Pancreas (tissue), 10 donors: Measurements from ENCODE around the gene PALLD. TPM values are rescaled to one million over a fixed set of nuclear protein-coding genes. Genes with fewer than 3 reads are reported as not detected.
A peak's percentile ranks its signal among the peaks of the same experiment; 100 is the strongest.

Experiments used
- ATAC-seq, 4 donors: fragments of 200-7000 bp; cut with Tn5 transposase; one replicate each; pipeline versions ENCODE4 v1.8.0 to v1.9.1; 2020; ENCODE audit warnings: mild to moderate bottlenecking in 4 of 4, moderate library complexity in 4 of 4
- DNase-seq, 6 donors: peaks; one replicate each; pipeline ENCODE4 v3.0.0-alpha.2; 2020
- FAIRE-seq: peaks from 2 replicates; lab custom pipeline; 2012; peaks lifted over from hg19 to GRCh38; lab: Jason Lieb, UNC
- H3K27ac ChIP-seq, 4 donors: fragments of 200-600 bp; sonication (generic); 1 replicate in 3 of 4; 2 replicates in 1 of 4; pipeline versions ENCODE4 v1.5.0 to v1.8.0; 2020
- H3K27me3 ChIP-seq, 4 donors: fragments of 200-600 bp; one replicate each; pipeline ENCODE4 v1.8.0; 2021
- H3K36me3 ChIP-seq, 3 donors: fragments of 200-600 bp; sonication (generic) in 1 of 3; one replicate each; pipeline versions ENCODE4 v1.5.0 to v1.8.0; 2020 to 2021
- H3K4me1 ChIP-seq, 3 donors: fragments of 200-600 bp; one replicate each; pipeline ENCODE4 v1.8.0; 2021
- H3K4me3 ChIP-seq, 4 donors: fragments of 200-600 bp; sonication (generic) in 2 of 4; one replicate each; pipeline versions ENCODE4 v1.5.0 to v1.8.0; 2020 to 2021
- H3K9me3 ChIP-seq, 4 donors: fragments of 200-600 bp; one replicate each; pipeline ENCODE4 v1.8.0; 2021
- WGBS, 2 donors: extraction: QIAGEN DNeasy Blood & Tissue Kit; methylation state at CpG; one replicate each; pipeline ENCODE4 v1.1.7; 2013; 5-methylcytosine and 5-hydroxymethylcytosine counted together
- intact Hi-C, 3 donors: fragments of 100-400 bp; cut with DNase I; formaldehyde crosslinking; loops; one replicate each; pipeline versions ENCODE4 v1.11.1 to v1.14.2; 2022
- polyA plus RNA-seq, 2 donors: library from polyadenylated mRNA; stranded (reverse); fragments of 200-250 nt; gene quantifications; one replicate each; pipeline ENCODE4 v1.2.3, GENCODE V29; 2013
- total RNA-seq, 6 donors: library from RNA; stranded (reverse); fragmentation: NEBNext Ultra II Directional in 4 of 6; extraction: Animal tissue kit (Norgen Biotek cat#: 25700) in 4 of 6; gene quantifications; one replicate each; pipeline versions ENCODE4 v1.2.1 to v1.2.4, GENCODE V29; 2021 to 2023
- TF ChIP-seq, protein P1 (sequence below), 4 donors: fragments of 200-600 bp; sonication (generic) in 3 of 4; IDR thresholded peaks; one replicate each; pipeline versions ENCODE4 v1.5.0 to v1.8.0; 2021; ENCODE audit warnings: antibody characterized with exemption in 4 of 4
- donor health status: healthy with polysubstance abuse.
- donor health status: DM: no; HTN: no; CAD: no; lungs with moderate emphysema.
- donor health status: DM: no; HTN: no; CAD: no.
- donor health status: control.
- donor health status: control.
- donor health status: Bipolar disorder and iron deficiency.
- donor health status: DM: yes; HTN: yes; CAD: no.
- donor health status: DM: no; HTN: no; CAD: no.
- donor health status: DM: no; HTN: no; CAD: no.
- donor health status: DM: yes; HTN: yes; CAD: no.

The PALLD gene
- total and polyA plus RNA-seq, 8 donors, result 4.4 to 44.2 (median 14.1) TPM

DNA sequence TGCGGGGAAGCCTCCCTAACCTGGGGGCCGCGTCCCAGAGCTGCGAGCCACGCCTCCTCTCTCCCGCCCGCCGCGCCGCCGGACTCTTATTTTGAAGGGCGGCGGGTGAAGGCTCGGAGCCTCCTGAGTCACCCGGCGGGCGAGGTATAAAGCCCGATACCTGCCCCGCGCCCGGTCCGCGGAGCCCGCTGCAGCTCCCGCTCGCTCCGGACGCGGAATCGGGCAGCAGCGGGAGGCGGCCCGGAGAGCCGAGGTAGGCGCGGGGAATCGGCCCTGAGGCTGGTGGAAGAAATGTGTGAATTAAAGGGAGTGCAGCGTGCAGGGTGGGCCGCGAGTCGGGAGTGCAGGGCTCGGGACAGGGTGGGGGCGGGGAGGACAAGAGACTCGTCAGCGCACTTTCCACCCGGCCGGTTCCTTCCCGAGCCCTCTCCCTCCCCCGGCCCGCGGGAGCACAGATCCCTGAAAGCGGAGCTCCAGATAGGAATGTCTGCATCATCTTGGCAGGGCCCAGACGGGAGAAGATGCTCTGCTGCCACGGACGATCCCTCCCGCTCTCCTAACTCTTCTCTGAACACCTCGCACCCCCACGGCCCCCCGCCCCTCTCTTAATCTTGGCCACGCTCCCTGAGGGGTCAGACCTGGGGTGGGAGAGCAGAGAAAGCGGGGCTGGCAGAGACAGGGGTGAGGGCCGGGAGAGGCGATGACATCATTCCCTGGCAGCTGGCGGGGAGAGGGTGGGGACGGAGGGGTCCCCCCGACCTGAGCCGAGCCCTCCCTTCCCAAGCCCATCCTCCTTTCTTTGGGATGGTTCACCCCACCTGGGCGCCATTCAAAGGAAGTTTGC, 335.3 kb downstream of the PALLD start:
- FAIRE-seq, result no peak
- peak overlapping the region in 3 of 4 donors; percentile 34 to 78 (median 56) for H3K27ac ChIP-seq
- no peaks in the 10 kb centered on the region for H3K27me3 ChIP-seq
- 1% methylated on average over 60 to 68 of the region's 68 CpGs for WGBS, 2 donors
- peak; percentile 96 to 97 (median 96) for ATAC-seq
- intact Hi-C loops, result no loop called here
- no peaks in the 10 kb centered on the region for H3K9me3 ChIP-seq
- peak; percentile 56 to 91 (median 75) for DNase-seq
- TF ChIP-seq, protein P1, sequence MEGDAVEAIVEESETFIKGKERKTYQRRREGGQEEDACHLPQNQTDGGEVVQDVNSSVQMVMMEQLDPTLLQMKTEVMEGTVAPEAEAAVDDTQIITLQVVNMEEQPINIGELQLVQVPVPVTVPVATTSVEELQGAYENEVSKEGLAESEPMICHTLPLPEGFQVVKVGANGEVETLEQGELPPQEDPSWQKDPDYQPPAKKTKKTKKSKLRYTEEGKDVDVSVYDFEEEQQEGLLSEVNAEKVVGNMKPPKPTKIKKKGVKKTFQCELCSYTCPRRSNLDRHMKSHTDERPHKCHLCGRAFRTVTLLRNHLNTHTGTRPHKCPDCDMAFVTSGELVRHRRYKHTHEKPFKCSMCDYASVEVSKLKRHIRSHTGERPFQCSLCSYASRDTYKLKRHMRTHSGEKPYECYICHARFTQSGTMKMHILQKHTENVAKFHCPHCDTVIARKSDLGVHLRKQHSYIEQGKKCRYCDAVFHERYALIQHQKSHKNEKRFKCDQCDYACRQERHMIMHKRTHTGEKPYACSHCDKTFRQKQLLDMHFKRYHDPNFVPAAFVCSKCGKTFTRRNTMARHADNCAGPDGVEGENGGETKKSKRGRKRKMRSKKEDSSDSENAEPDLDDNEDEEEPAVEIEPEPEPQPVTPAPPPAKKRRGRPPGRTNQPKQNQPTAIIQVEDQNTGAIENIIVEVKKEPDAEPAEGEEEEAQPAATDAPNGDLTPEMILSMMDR (IDR thresholded peaks at IDR 0.05), result no peak
- no peaks in the 10 kb centered on the region for H3K36me3 ChIP-seq
- no peaks in the 10 kb centered on the region for H3K4me1 ChIP-seq
- H3K4me3 ChIP-seq, result peak overlapping the region; percentile 42 to 76 (median 60)

- ATAC-seq (peak; percentile 2 to 41 (median 18)), DNase-seq (peak in 5 of 6 donors; percentile 20 to 72 (median 34)), FAIRE-seq (no peak)
- TF ChIP-seq, protein P1 (IDR thresholded peaks at IDR 0.05), result no peak
- H3K9me3 ChIP-seq, result no peaks in the 10 kb centered on the region
- WGBS, 2 donors, result 9 to 11% methylated on average over 46 to 59 of the region's 59 CpGs
- intact Hi-C loops, result no loop called here
- peak overlapping the region in 3 of 4 donors; percentile 34 to 78 (median 56) for H3K27ac ChIP-seq
- H3K36me3 ChIP-seq, result no peaks in the 10 kb centered on the region
- H3K27me3 ChIP-seq, result no peaks in the 10 kb centered on the region
- peak overlapping the region; percentile 42 to 76 (median 60) for H3K4me3 ChIP-seq
- H3K4me1 ChIP-seq, result no peaks in the 10 kb centered on the region
Observed at GRCh38 chr4:168832763-168833575, 336.1 kb downstream of the PALLD start.

- DNase-seq (no peak), FAIRE-seq (no peak), ATAC-seq (no peak)
- no peaks in the 10 kb centered on the region for H3K4me1 ChIP-seq
- WGBS, 2 donors, result 77 to 84% methylated on average over 2 of the region's 2 CpGs
- no peaks in the 10 kb centered on the region for H3K36me3 ChIP-seq
- H3K9me3 ChIP-seq, result no peaks in the 10 kb centered on the region
- H3K27me3 ChIP-seq, result no peaks in the 10 kb centered on the region
- TF ChIP-seq, protein P1 (IDR thresholded peaks at IDR 0.05), result no peak
- peak overlapping the region in 2 of 4 donors; percentile 48 to 76 for H3K4me3 ChIP-seq
- intact Hi-C loops, result no loop called here
- no peak overlapping the region for H3K27ac ChIP-seq
Observed at GRCh38 chr4:168833881-168834280, 337.0 kb downstream of the PALLD start.

GRCh38 chr4:168835880-168836454, 339.1 kb downstream of the PALLD start:
- FAIRE-seq (no peak), ATAC-seq (no peak)
- intact Hi-C loops, result no loop called here

More at GRCh38 chr4:168835880-168836454, 339.1 kb downstream of the PALLD start:
- H3K27me3 ChIP-seq, result no peaks in the 10 kb centered on the region
- TF ChIP-seq, protein P1 (IDR thresholded peaks at IDR 0.05), result no peak
- 91 to 95% methylated on average over 9 of the region's 9 CpGs for WGBS, 2 donors
- no peak overlapping the region for H3K27ac ChIP-seq
- no peaks in the 10 kb centered on the region for H3K9me3 ChIP-seq
- H3K36me3 ChIP-seq, result no peaks in the 10 kb centered on the region
- DNase-seq, result no peak
- H3K4me3 ChIP-seq, result no peak overlapping the region
- no peaks in the 10 kb centered on the region for H3K4me1 ChIP-seq
